Activated CD4-positive, CD25-positive, alpha-beta regulatory T cell treated with anti-CD3 and anti-CD28 coated beads, Interleukin-2, amount 50 U/mL, for 72 hours (primary cell): ENCODE measurements around the gene ORC1.

Experiments
- DNase-seq: peaks from one replicate; pipeline ENCODE4 v3.0.0; 2021

Gene ORC1

GRCh38 chr1:52341655-52342260, 62.5 kb downstream of the ORC1 start:
- no peak for DNase-seq

GRCh38 chr1:52337439-52337838, 66.8 kb downstream of the ORC1 start:
- DNase-seq = no peak

DNA sequence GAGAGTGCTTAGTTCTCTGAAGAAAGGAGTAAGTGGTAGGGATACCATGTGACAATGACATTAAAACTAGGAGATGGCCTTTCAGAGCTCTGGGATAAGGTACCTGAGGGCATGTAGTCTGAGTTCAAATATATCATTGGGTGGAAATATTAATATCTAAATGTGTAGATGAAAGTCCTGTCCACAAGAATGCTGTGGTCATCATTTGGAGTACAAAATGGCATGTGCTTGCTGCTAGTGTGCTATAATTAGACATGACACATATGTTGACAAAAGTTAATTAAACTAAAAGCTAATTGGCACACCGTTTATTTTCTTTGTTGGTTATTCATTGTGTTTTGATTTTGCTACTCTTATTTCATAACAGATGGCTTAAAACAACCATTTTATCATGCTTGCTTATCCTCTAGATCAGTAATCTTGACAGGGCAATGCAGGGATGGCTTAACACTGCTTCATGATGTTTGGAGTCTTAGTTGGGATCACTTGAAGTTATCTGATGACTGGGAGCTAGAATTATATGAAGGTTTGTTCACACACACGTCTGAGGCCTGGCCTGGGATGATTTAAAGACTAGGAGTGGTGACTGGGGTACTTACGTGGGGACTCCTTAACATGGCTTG, 69.2 kb downstream of the ORC1 start:
- DNase-seq = no peak

GRCh38 chr1:52332411-52332810, 71.8 kb downstream of the ORC1 start:
- DNase-seq = no peak

DNA sequence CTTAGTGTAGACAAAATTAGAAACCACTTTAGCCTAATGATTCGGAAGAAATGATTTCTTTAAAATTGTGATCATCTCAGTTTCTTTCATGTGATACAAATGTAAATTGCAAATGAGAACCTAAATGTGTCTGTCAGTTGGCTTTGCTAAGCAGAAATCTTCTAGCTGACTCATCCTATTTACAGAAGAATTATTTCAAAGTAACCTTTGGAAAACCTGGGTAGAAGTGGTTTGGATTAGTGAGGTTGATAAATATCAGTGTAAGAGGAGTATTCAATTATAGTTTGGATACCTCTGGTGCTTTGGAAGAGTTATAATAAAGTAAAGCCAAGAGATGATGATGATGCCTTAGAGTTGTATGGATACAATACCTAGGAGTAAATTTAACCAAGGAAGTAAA, 75.6 kb downstream of the ORC1 start:
- DNase-seq = no peak

DNA sequence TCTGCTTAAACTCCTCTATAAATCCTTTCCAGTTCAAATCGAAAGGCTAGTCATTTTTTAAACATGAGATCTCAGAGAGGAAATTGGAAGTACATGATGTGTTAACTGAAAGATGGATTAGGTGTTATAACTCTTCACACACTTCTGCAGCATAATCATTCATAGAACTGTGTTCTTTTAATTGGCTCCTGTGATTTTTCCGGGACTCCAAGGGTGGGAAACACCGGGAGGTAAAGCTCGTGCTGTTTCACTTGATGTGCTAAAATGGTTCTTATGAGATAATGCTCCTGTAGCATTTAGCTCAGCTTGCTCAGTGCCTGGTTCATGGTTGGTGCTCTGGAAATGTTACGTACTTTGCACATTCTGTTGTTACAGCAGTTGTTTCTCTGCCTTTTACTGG, 78.4 kb downstream of the ORC1 start:
- DNase-seq = no peak

DNA sequence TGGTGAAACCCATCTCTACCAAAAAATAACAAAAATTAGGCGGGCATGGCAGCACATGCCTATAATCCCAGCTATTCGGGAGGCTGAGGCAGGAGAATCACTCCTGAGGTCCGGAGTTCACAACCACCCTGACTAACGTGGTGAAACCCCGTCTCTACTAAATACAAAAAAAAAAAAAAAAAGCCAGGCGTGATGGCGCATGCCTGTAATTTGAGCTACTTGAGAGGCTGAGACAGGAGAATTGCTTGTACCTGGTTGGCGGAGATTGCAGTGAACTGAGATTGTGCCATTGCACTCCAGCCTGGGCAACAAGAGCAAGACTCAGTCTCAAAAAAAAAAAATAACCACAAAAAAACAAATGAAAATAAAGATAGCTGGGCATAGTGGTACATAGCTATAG, 80.5 kb downstream of the ORC1 start:
- no peak for DNase-seq
